ENCODE results near the gene SEM1.

GRCh38 chr7:96649981-96650380 is 59.7 kb downstream of the SEM1 start:
- TF ChIP-seq CTCF (IDR thresholded peaks at IDR 0.05; ENCODE audit: low read depth, low read length) (no peak), POLR2A (IDR thresholded peaks at IDR 0.05; ENCODE audit: extremely low read depth, insufficient read length) (no peak), MAX (IDR thresholded peaks at IDR 0.05; ENCODE audit: low read depth, low read length) (no peak), MYC (IDR thresholded peaks at IDR 0.05; ENCODE audit: low read depth, low read length) (no peak)
